Kasumi-1 (cell line): ENCODE data around the gene KRT72.
"Not testable (repeated sequence)": the region's sequence is repeated elsewhere in the genome, so short reads cannot be mapped to it uniquely, and the experiment has no call there.

Experiments used
- DNase-seq, 2 experiments: peaks; one replicate each; lab custom pipeline; 2025; lab: John Stamatoyannopoulos, UW

KRT72 gene

GRCh38 chr12:52606581-52607218, 5.4 kb upstream of the KRT72 start:
- DNase-seq: no peak

- no peak for DNase-seq
Measured at GRCh38 chr12:52606096-52606495, 4.8 kb upstream of the KRT72 start.

GRCh38 chr12:52605542-52605941, 4.3 kb upstream of the KRT72 start:
- no peak for DNase-seq

- no peak for DNase-seq
Measured at GRCh38 chr12:52604859-52605258, 3.6 kb upstream of the KRT72 start.

- no peak for DNase-seq
Measured at GRCh38 chr12:52603314-52603713, 2.1 kb upstream of the KRT72 start.

- no peak for DNase-seq
Measured at GRCh38 chr12:52602552-52602951, 1.3 kb upstream of the KRT72 start.

GRCh38 chr12:52601671-52602070, 408 bp upstream of the KRT72 start:
- DNase-seq: no peak

- DNase-seq: no peak
Measured at GRCh38 chr12:52600475-52600874, 788 bp downstream of the KRT72 start.

- no peak for DNase-seq
Measured at GRCh38 chr12:52600071-52600470, 1.2 kb downstream of the KRT72 start.

- DNase-seq: no peak
Measured at GRCh38 chr12:52598966-52599365, 2.3 kb downstream of the KRT72 start.

GRCh38 chr12:52594237-52594636, 7.0 kb downstream of the KRT72 start:
- DNase-seq: not testable (repeated sequence)

- DNase-seq: no peak
Measured at GRCh38 chr12:52591521-52591920, 9.7 kb downstream of the KRT72 start.

- no peak for DNase-seq
Measured at GRCh38 chr12:52590021-52590420, 11.2 kb downstream of the KRT72 start.

- DNase-seq: no peak
Measured at GRCh38 chr12:52587563-52587962, 13.7 kb downstream of the KRT72 start.

GRCh38 chr12:52585946-52586345, 15.3 kb downstream of the KRT72 start:
- DNase-seq: no peak

- DNase-seq: no peak
Measured at GRCh38 chr12:52585066-52585465, 16.2 kb downstream of the KRT72 start.

GRCh38 chr12:52584156-52584682, 17.0 kb downstream of the KRT72 start:
- DNase-seq: no peak

- DNase-seq: peak; percentile 46 to 63
Measured at GRCh38 chr12:52582971-52583456, 18.2 kb downstream of the KRT72 start.

- no peak for DNase-seq
Measured at GRCh38 chr12:52582486-52582885, 18.8 kb downstream of the KRT72 start.

- DNase-seq: no peak
Measured at GRCh38 chr12:52581481-52581880, 19.8 kb downstream of the KRT72 start.

- no peak for DNase-seq
Measured at GRCh38 chr12:52581066-52581465, 20.2 kb downstream of the KRT72 start.

GRCh38 chr12:52580496-52580895, 20.8 kb downstream of the KRT72 start:
- DNase-seq: no peak

GRCh38 chr12:52579468-52580465, 21.5 kb downstream of the KRT72 start:
- DNase-seq: no peak
